ENCODE data around the gene NAGS. TPM values are rescaled to one million over a fixed set of nuclear protein-coding genes. Genes with fewer than 3 reads are reported as not detected.
"Not testable (repeated sequence)": the region's sequence is repeated elsewhere in the genome, so short reads cannot be mapped to it uniquely, and the experiment has no call there.

Gene NAGS
- polyA plus RNA-seq, 6 donors from 2014 or later: 0.57 to 1.8 (median 0.90) TPM; not detected in 1

- no peaks in the 10 kb centered on the region for H3K36me3 Mint-ChIP-seq
- peaks cover 18 to 35% (median 30%) of the 10 kb centered on the region in 3 donors for H3K27me3 Mint-ChIP-seq
- H3K4me1 Mint-ChIP-seq: peaks cover 0 to 8% (median 0%) of the 10 kb centered on the region in 3 donors
- H3K9me3 Mint-ChIP-seq: no peaks in the 10 kb centered on the region
- H3K4me3 Mint-ChIP-seq: peak overlapping the region in 1 of 8 donors; percentile 63
- ATAC-seq (ENCODE audit: low read depth in 2 of 2) (no peak), DNase-seq (no peak)
- H3K27ac Mint-ChIP-seq: peak overlapping the region in 1 of 6 donors; percentile 53
These were observed 11.8 kb upstream of the NAGS start for GRCh38 chr17:43992641-43993040.

- peaks cover 18 to 32% (median 32%) of the 10 kb centered on the region in 3 donors for H3K27me3 Mint-ChIP-seq
- no peaks in the 10 kb centered on the region for H3K36me3 Mint-ChIP-seq
- H3K27ac Mint-ChIP-seq: peak overlapping the region in 1 of 6 donors; percentile 78
- DNase-seq (peak; percentile 54), ATAC-seq (ENCODE audit: low read depth in 2 of 2) (peak; percentile 86 to 87)
- H3K9me3 Mint-ChIP-seq: no peaks in the 10 kb centered on the region
- H3K4me1 Mint-ChIP-seq: peaks cover 0 to 8% (median 0%) of the 10 kb centered on the region in 3 donors
- H3K4me3 Mint-ChIP-seq: peak overlapping the region in 3 of 8 donors; percentile 1 to 49 (median 41)
These were observed 9.9 kb upstream of the NAGS start for GRCh38 chr17:43994272-43995149.

GRCh38 chr17:43995150-43995471, 9.3 kb upstream of the NAGS start:
- Mint-ChIP-seq H3K4me1 (peaks cover 0 to 8% (median 0%) of the 10 kb centered on the region in 3 donors), H3K27me3 (peaks cover 17 to 38% (median 31%) of the 10 kb centered on the region in 3 donors), H3K36me3 (no peaks in the 10 kb centered on the region), H3K4me3 (peak overlapping the region in 3 of 8 donors; percentile 1 to 49 (median 41)), H3K27ac (peak overlapping the region in 2 of 6 donors; percentile 18 to 37), H3K9me3 (no peaks in the 10 kb centered on the region)
- ATAC-seq (ENCODE audit: low read depth in 2 of 2) (no peak), DNase-seq (no peak)

GRCh38 chr17:43997180-43997579, 7.2 kb upstream of the NAGS start:
- not testable (repeated sequence) for H3K27ac Mint-ChIP-seq; ATAC-seq (ENCODE audit: low read depth in 2 of 2); H3K4me3 Mint-ChIP-seq; H3K9me3 Mint-ChIP-seq; H3K4me1 Mint-ChIP-seq; DNase-seq; H3K36me3 Mint-ChIP-seq
- peaks cover 19 to 49% (median 39%) of the 10 kb centered on the region in 3 donors for H3K27me3 Mint-ChIP-seq

GRCh38 chr17:43998552-43998951, 5.9 kb upstream of the NAGS start:
- Mint-ChIP-seq H3K9me3 (no peaks in the 10 kb centered on the region), H3K27me3 (peaks cover 19 to 49% (median 34%) of the 10 kb centered on the region in 3 donors), H3K27ac (no peak overlapping the region), H3K36me3 (no peaks in the 10 kb centered on the region), H3K4me1 (peaks cover 0 to 8% (median 0%) of the 10 kb centered on the region in 3 donors), H3K4me3 (no peak overlapping the region)
- ATAC-seq (ENCODE audit: low read depth in 2 of 2): no peak
- DNase-seq: no peak

GRCh38 chr17:43999024-43999423, 5.4 kb upstream of the NAGS start:
- Mint-ChIP-seq H3K36me3 (no peaks in the 10 kb centered on the region), H3K4me3 (no peak overlapping the region), H3K9me3 (no peaks in the 10 kb centered on the region), H3K27ac (no peak overlapping the region), H3K27me3 (peaks cover 19 to 46% (median 33%) of the 10 kb centered on the region in 3 donors), H3K4me1 (peaks cover 0 to 8% (median 0%) of the 10 kb centered on the region in 3 donors)
- ATAC-seq (ENCODE audit: low read depth in 2 of 2): no peak
- no peak for DNase-seq

- Mint-ChIP-seq H3K27me3 (peaks cover 13 to 40% (median 33%) of the 10 kb centered on the region in 3 donors), H3K9me3 (no peaks in the 10 kb centered on the region), H3K27ac (no peak overlapping the region), H3K36me3 (no peaks in the 10 kb centered on the region), H3K4me3 (peak overlapping the region in 1 of 8 donors; percentile 4), H3K4me1 (peaks cover 0 to 5% (median 2%) of the 10 kb centered on the region in 3 donors)
- ATAC-seq (ENCODE audit: low read depth in 2 of 2): no peak
- DNase-seq: no peak
These were observed 4.1 kb upstream of the NAGS start for GRCh38 chr17:44000141-44000860.

- H3K36me3 Mint-ChIP-seq: no peaks in the 10 kb centered on the region
- no peaks in the 10 kb centered on the region for H3K9me3 Mint-ChIP-seq
- H3K4me1 Mint-ChIP-seq: peaks cover 2 to 7% (median 3%) of the 10 kb centered on the region in 3 donors
- peak overlapping the region in 1 of 6 donors; percentile 75 for H3K27ac Mint-ChIP-seq
- H3K4me3 Mint-ChIP-seq: peak overlapping the region in 1 of 8 donors; percentile 42
- ATAC-seq (ENCODE audit: low read depth in 2 of 2) (no peak), DNase-seq (no peak)
- H3K27me3 Mint-ChIP-seq: peaks cover 13 to 41% (median 35%) of the 10 kb centered on the region in 3 donors
These were observed 3.5 kb upstream of the NAGS start for GRCh38 chr17:44000871-44001460.

GRCh38 chr17:44001461-44001920, 2.9 kb upstream of the NAGS start:
- Mint-ChIP-seq H3K27me3 (peaks cover 15 to 40% (median 39%) of the 10 kb centered on the region in 3 donors), H3K36me3 (no peaks in the 10 kb centered on the region), H3K4me3 (peak overlapping the region in 1 of 8 donors; percentile 57), H3K9me3 (no peaks in the 10 kb centered on the region), H3K27ac (no peak overlapping the region), H3K4me1 (peaks cover 6 to 13% (median 9%) of the 10 kb centered on the region in 3 donors)
- no peak for ATAC-seq (ENCODE audit: low read depth in 2 of 2)
- DNase-seq: no peak

- Mint-ChIP-seq H3K27ac (no peak overlapping the region), H3K4me1 (peaks cover 10 to 21% (median 15%) of the 10 kb centered on the region in 3 donors), H3K4me3 (peak overlapping the region in 1 of 8 donors; percentile 57), H3K27me3 (peaks cover 15 to 40% (median 39%) of the 10 kb centered on the region in 3 donors), H3K9me3 (no peaks in the 10 kb centered on the region), H3K36me3 (no peaks in the 10 kb centered on the region)
- DNase-seq (no peak), ATAC-seq (ENCODE audit: low read depth in 2 of 2) (no peak)
These were observed 2.1 kb upstream of the NAGS start for GRCh38 chr17:44002141-44002848.

GRCh38 chr17:44004761-44005526, 522 bp downstream of the NAGS start:
- Mint-ChIP-seq H3K27me3 (peaks cover 9 to 28% (median 22%) of the 10 kb centered on the region in 3 donors), H3K4me3 (peak overlapping the region in 7 of 8 donors; percentile 47 to 97 (median 82)), H3K9me3 (no peaks in the 10 kb centered on the region), H3K4me1 (peaks cover 19 to 34% (median 26%) of the 10 kb centered on the region in 3 donors), H3K36me3 (no peaks in the 10 kb centered on the region), H3K27ac (peak overlapping the region in 1 of 6 donors; percentile 54)
- DNase-seq (peak; percentile 15), ATAC-seq (ENCODE audit: low read depth in 2 of 2) (no peak)
